Epithelial cell of esophagus (primary cell): Measurements from ENCODE around the gene SLC39A10.
A peak's percentile ranks its signal among the peaks of the same experiment; 100 is the strongest.
"Not testable (repeated sequence)": the region's sequence is repeated elsewhere in the genome, so short reads cannot be mapped to it uniquely, and the experiment has no call there.

Experiments
- DNase-seq: peaks from one replicate; pipeline ENCODE4 v3.0.0; 2010; ENCODE audit warnings: low read depth
- H3K4me3 ChIP-seq: 2 replicates; pipeline ENCODE4 v1.5.1; 2011; ENCODE audit warnings: mild to moderate bottlenecking, low read length, control low read depth
- CTCF ChIP-seq: IDR thresholded peaks from 2 replicates; pipeline ENCODE4 v1.5.1; 2011; ENCODE audit warnings: low read depth, mild to moderate bottlenecking, low read length, control low read depth, inconsistent platforms; ENCODE audit not compliant: insufficient read depth; ENCODE audit errors: missing control alignments

Gene SLC39A10

GRCh38 chr2:195645413-195645812 lies 11.6 kb upstream of the SLC39A10 start:
- H3K4me3 ChIP-seq: no peak overlapping the region
- no peak for TF ChIP-seq CTCF
- no peak for DNase-seq

- H3K4me3 ChIP-seq: no peak overlapping the region
- no peak for TF ChIP-seq CTCF
- DNase-seq: no peak
Observed at GRCh38 chr2:195646424-195646823, 10.6 kb upstream of the SLC39A10 start.

GRCh38 chr2:195647302-195647701 lies 9.7 kb upstream of the SLC39A10 start:
- H3K4me3 ChIP-seq: no peak overlapping the region
- TF ChIP-seq CTCF: no peak
- DNase-seq: no peak

GRCh38 chr2:195648370-195648769 lies 8.7 kb upstream of the SLC39A10 start:
- not testable (repeated sequence) for H3K4me3 ChIP-seq, DNase-seq

GRCh38 chr2:195648787-195649186 lies 8.2 kb upstream of the SLC39A10 start:
- peak; percentile 48 for DNase-seq
- H3K4me3 ChIP-seq: no peak overlapping the region
- TF ChIP-seq CTCF: no peak

GRCh38 chr2:195649629-195650190 lies 7.3 kb upstream of the SLC39A10 start:
- no peak overlapping the region for H3K4me3 ChIP-seq
- no peak for TF ChIP-seq CTCF
- DNase-seq: no peak

- no peak for DNase-seq
- H3K4me3 ChIP-seq: no peak overlapping the region
- no peak for TF ChIP-seq CTCF
Observed at GRCh38 chr2:195651046-195651445, 6.0 kb upstream of the SLC39A10 start.
